ENCODE data around the gene SORCS3. TPM values are rescaled to one million over a fixed set of nuclear protein-coding genes. Genes with fewer than 3 reads are reported as not detected.

The SORCS3 gene
- total and polyA plus RNA-seq, 9 of the 15 experiments (the other 6 are each of a cell fraction or from before 2014, with no cell fraction given): not detected

DNA sequence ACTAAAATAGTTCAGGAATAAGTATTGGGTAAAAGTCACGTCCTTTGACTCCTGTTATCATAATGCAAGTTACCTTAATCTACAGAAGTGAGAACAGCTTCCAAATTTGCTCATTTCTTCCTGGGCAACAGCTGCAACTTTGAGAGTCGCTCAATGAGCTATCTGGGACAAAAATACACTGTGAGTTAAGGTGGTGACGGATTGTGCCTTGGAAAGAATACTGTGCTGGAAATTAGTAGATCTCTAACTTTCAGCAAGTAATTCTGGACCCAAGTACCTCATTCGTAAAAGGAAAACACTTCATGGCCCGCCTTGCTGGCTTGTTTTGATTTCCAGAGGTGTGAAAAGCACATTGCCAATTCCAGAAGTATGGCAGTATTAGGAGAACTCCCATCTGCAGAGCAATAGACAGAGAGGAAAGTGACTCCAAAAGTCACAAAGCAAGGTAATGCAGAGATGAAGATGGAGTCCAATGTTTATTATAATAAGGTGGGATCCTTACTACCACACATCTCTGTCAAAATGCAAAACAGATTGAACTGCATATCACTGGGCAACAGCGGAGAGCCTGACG, 626.0 kb downstream of the SORCS3 start:
- no peaks in the 10 kb centered on the region for H3K27me3 ChIP-seq (ENCODE audit: control insufficient read depth in 2 of 2, insufficient read depth in 2 of 2, low read length in 2 of 2)
- no peaks in the 10 kb centered on the region for H3K9me3 ChIP-seq (replicated peaks; ENCODE audit: control insufficient read depth, insufficient read depth, low read depth, low read length)
- FAIRE-seq (no peak), DNase-seq (ENCODE audit: extremely low read depth in 1 of 4, low spot score in 3 of 4) (no peak), ATAC-seq (no peak)
- no peak overlapping the region for H3K9ac ChIP-seq (ENCODE audit: insufficient read depth in 1 of 2, low read depth in 2 of 2, low read length in 2 of 2)
- POLR2A ChIA-PET: no interaction called here
- no peak overlapping the region for H3K27ac ChIP-seq (ENCODE audit: extremely low read depth, low read depth, low read length)
- CTCF ChIA-PET (ENCODE audit: low intra/inter-chr PET ratio): no interaction called here
- H2AFZ ChIP-seq (ENCODE audit: low read depth, low read length): no peak overlapping the region
- in situ Hi-C loops (cut with MboI) (no loop called here), intact Hi-C loops (cut with micrococcal nuclease) (no loop called here)
- H3K36me3 ChIP-seq (ENCODE audit: control insufficient read depth, insufficient read depth, low read length): no peaks in the 10 kb centered on the region
- no peak overlapping the region for H3K4me2 ChIP-seq (ENCODE audit: insufficient read depth, low read length)
- H4K20me1 ChIP-seq (replicated peaks; ENCODE audit: control insufficient read depth, insufficient read depth, low read length): no peaks in the 10 kb centered on the region
- H3K9me1 ChIP-seq (ENCODE audit: control insufficient read depth, insufficient read depth, low read length): no peaks in the 10 kb centered on the region
- no peak overlapping the region for H3K4me3 ChIP-seq
- WGBS (ENCODE audit: insufficient coverage, low coverage, missing lambda C conversion rate): 2% methylated on average over 7 of the region's 7 CpGs
- H3K79me2 ChIP-seq (ENCODE audit: control insufficient read depth, insufficient read depth, low read length): no peaks in the 10 kb centered on the region
- TF ChIP-seq ZNF253 (CRISPR knock-in tag; conservative IDR thresholded peaks at IDR 0.05) (no peak), RHOXF2B (CRISPR knock-in tag; conservative IDR thresholded peaks at IDR 0.05) (no peak), CBX8 (IDR thresholded peaks at IDR 0.05; ENCODE audit: borderline replicate concordance, extremely low read depth, low read depth, low read length, poor library complexity, severe bottlenecking) (no peak), PRPF4 (IDR thresholded peaks at IDR 0.05; ENCODE audit: insufficient read depth, low read depth, low read length, poor library complexity, severe bottlenecking) (no peak)
- TF ChIP-seq, protein P1, sequence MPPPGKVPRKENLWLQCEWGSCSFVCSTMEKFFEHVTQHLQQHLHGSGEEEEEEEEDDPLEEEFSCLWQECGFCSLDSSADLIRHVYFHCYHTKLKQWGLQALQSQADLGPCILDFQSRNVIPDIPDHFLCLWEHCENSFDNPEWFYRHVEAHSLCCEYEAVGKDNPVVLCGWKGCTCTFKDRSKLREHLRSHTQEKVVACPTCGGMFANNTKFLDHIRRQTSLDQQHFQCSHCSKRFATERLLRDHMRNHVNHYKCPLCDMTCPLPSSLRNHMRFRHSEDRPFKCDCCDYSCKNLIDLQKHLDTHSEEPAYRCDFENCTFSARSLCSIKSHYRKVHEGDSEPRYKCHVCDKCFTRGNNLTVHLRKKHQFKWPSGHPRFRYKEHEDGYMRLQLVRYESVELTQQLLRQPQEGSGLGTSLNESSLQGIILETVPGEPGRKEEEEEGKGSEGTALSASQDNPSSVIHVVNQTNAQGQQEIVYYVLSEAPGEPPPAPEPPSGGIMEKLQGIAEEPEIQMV (tag; conservative IDR thresholded peaks at IDR 0.05; ENCODE audit: low read depth): no peak
- TF ChIP-seq, protein P2, sequence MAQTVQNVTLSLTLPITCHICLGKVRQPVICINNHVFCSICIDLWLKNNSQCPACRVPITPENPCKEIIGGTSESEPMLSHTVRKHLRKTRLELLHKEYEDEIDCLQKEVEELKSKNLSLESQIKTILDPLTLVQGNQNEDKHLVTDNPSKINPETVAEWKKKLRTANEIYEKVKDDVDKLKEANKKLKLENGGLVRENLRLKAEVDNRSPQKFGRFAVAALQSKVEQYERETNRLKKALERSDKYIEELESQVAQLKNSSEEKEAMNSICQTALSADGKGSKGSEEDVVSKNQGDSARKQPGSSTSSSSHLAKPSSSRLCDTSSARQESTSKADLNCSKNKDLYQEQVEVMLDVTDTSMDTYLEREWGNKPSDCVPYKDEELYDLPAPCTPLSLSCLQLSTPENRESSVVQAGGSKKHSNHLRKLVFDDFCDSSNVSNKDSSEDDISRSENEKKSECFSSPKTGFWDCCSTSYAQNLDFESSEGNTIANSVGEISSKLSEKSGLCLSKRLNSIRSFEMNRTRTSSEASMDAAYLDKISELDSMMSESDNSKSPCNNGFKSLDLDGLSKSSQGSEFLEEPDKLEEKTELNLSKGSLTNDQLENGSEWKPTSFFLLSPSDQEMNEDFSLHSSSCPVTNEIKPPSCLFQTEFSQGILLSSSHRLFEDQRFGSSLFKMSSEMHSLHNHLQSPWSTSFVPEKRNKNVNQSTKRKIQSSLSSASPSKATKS (CRISPR knock-in tag; IDR thresholded peaks at IDR 0.05): no peak
- BruUV-seq (replicated peaks): no TSS peak
- H3K4me1 ChIP-seq (replicated peaks in 1 of 2; ENCODE audit: control insufficient read depth in 2 of 2, insufficient read depth in 2 of 2, low read length in 2 of 2): no peaks in the 10 kb centered on the region

Measured in K562 (cell line).